Measurements from ENCODE around the gene MDM1. TPM values are rescaled to one million over a fixed set of nuclear protein-coding genes. Genes with fewer than 3 reads are reported as not detected.

MDM1 gene
- polyA plus RNA-seq, 4 donors = 30.2 to 42.5 (median 35.0) TPM

GRCh38 chr12:68281322-68282077, 50.7 kb downstream of the MDM1 start:
- no peak for DNase-seq (ENCODE audit: low read depth in 4 of 4, low spot score in 3 of 4)

- no peak for DNase-seq (ENCODE audit: low read depth in 4 of 4, low spot score in 3 of 4)
Measured at GRCh38 chr12:68280240-68280639, 51.9 kb downstream of the MDM1 start.

DNA sequence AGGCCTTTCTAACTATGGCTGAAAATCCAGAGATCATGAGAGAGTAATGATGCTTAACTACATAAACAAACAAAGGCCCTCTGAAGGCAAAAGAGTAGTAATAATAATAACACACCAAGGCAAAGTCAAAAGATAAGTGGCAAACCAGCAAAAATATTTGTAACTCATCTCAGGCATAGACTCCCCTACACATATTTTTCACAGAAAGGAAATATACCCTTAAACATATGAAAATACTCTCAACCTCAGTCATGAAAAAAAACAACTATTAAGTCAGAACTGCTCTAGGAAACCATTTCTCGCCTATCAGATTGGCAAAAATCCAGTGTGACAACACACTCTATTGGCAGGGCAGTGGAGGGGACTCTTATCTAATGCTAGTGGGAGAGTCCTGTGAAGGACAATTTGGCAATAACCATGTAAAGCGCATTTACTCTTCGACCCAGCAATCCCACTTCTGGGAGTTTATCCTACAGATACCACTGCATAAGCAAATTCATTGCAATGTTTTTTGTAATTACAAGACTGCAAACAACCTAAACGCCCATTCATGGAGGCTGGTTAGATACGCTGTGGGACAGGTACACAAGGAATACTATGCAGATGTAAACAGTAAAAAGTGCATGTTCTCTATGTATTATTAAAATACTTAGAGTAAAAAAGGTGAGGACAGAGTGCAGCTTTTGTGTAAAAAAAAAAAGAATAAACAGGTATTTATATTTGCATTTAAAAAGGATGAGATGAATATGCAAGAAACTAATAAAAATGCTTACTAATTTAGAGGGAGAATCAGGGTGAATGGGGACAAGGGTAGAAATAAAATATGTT, 52.7 kb downstream of the MDM1 start:
- no peak for DNase-seq (ENCODE audit: low read depth in 4 of 4, low spot score in 3 of 4)

DNA sequence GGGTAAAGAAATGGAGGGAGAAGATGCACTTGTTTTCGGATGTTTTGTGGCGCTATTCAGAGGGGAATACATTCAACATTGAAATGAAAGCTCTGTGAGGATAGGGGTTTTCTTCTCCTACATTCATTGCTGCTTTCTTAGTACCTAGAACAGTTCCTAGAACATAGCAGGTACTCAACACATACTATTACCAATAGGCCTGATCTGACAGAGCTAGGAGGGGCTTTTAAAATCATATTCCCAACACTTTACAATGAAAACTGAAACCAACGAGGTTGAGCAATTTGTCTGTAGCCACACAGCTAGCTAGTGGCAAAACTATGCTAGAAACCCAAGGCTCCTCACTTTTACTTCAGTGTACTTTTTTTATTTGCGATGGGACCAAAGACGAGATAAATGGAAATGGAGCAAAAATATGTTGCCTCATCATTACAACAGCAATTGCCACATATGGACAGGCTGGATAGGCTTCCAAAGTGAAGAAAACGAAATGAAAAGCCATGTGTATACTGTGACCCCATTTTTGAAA, 55.7 kb downstream of the MDM1 start:
- DNase-seq (ENCODE audit: low read depth in 4 of 4, low spot score in 3 of 4) = no peak

DNA sequence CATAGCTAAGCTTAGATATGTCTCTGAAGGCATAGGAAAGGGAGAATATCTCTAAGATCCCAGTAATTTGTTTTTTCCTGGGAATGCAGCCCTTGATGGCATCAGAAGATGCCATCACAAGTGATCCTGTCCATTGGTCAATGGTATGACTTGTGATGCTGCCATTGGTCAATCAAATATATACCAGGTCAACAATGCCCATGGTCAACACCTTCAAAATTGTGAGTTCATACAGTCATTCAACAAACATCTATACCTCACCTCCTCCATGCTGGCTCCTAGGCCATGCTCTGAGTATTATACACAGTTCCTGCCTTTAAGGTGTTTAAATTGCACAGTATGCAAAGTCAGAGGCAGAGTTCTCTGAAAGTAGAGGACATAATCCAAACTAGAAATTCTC, 59.4 kb downstream of the MDM1 start:
- no peak for DNase-seq (ENCODE audit: low read depth in 4 of 4, low spot score in 3 of 4)

- DNase-seq (ENCODE audit: low read depth in 4 of 4, low spot score in 3 of 4) = no peak
Measured at GRCh38 chr12:68271346-68271745, 60.8 kb downstream of the MDM1 start.

GRCh38 chr12:68270358-68270757, 61.8 kb downstream of the MDM1 start:
- DNase-seq (ENCODE audit: low read depth in 4 of 4, low spot score in 3 of 4) = no peak

- DNase-seq (ENCODE audit: low read depth in 4 of 4, low spot score in 3 of 4) = no peak
Measured at GRCh38 chr12:68269779-68270178, 62.4 kb downstream of the MDM1 start.

DNA sequence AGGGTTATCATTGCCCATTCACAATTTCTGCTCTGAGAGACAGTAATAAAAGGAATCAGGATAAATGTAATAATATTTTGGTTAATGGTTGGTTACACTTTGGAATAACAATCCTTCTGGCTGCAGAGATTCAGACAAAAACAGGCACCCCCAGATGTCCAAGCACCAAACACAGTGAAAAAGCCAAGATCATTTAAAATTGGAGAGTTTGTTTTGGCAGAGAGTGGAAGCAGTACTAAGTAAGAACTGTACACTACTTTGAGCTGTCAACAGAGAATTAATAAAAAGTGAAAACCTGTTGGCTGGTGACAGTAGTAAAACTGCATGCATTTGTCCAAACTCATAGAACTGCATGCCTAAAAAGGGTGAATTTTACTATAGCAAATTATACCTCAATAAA, 63.2 kb downstream of the MDM1 start:
- DNase-seq (ENCODE audit: low read depth in 4 of 4, low spot score in 3 of 4) = no peak

DNA sequence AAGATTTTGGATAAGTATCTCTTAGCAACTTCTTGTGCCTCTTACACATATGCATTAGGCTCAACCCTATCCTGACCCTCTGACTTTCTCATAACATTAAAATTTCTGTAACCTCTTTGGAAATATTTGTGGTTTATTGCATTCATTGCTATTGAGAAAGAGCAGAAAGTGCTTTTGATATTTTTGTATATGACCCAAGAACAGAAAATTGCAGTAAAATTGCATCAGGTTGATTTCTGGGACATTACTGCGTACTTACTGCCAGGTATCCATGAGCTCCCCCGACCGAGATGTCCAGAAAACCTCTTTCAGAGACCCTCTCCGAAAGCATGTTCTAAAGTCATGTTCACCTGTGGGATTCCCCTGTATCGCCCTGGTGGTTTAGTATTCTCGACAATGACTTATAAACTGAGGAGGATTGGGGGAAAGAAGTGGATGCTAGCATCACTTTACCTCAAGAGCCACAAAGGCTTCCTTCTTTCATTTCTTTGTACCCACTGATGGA, 64.2 kb downstream of the MDM1 start:
- DNase-seq (ENCODE audit: low read depth in 4 of 4, low spot score in 3 of 4) = no peak

DNA sequence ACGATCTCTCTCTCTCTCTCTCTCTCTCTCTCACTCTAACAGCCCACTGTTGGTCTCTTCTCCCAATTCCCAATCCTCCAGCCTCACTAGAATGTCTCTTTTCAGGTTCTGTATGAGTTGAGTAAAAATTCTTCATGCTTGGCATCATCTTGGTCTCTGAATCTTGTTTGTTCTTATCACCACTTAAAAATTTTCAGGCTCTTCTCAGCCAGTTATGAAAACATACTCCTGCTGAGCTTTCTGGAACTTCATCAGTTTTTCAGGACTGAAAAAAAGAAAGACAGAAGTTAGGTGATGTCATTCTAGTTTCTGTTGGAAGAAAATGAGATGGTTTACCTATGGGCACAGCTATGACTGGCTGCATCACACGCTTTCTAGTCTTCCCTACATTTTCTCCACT, 67.3 kb downstream of the MDM1 start:
- no peak for DNase-seq (ENCODE audit: low read depth in 4 of 4, low spot score in 3 of 4)

DNA sequence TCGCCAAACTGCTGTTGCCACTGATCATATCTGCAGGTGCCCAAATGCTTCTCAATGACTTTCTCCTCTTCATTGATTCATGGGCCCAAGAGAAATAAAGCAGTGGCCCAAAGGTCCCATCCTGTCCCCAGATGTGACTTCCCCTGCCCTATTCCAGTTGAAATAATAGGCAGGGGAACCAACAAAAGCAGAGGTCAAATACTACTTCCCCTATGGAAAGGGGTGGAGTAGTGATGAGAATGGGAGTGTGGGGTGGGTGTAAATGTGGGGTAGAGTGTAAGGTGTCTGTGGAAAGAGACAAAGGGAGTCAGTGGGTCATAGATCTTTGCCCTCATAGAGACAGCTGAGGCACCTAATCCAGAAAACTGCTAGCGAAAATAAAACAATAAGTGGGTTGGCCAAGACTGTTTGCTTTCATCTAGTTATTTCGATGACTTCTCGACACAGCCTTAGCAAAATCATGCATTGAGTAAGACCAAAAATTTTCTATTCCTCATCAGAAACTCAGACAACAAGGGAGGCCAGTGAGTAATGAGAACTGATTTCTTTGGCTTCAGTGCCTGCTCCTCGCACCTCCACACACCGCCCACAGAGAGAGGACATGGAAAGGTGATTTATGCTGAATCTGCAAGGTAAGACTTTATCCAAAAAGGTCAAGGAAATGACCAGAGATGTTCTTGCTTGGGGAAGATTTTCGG, 67.9 kb downstream of the MDM1 start:
- DNase-seq (ENCODE audit: low read depth in 4 of 4, low spot score in 3 of 4) = no peak

DNA sequence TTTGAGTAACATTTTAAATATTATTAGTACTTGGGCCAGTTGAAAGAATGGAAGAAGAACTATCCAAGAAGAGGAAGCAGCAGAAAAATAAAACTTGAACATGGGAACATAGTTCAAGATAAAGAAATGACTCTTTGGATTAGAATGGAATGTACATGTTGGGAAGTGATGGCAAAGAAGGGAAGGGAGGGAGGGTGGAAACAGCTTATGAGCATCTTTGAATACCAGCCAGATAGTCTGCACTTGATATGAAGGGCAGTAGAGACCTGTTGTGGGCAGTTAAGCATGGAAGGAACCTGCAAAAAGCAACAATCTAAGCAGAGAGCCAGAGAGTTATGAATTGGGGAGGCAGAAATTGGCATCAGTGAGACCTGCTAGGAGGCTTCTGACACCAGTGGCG, 68.8 kb downstream of the MDM1 start:
- no peak for DNase-seq (ENCODE audit: low read depth in 4 of 4, low spot score in 3 of 4)

DNA sequence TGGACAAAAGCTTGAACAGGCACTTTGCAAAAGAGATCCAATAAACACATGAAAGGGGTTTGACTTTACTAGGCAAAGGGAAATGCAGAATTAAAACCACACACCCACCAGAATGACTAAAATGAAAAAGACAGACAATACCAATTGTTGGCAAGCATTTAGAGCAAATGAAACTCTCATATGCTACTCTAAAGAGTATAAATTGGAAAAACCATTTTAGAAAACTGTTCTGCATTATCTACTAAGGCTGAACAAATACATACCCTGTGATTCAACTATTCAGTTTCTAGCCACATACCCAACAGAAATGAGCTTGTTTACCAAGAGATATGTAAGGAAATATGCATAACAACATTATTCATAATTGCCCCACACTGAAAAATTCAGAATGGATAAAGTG, 70.3 kb downstream of the MDM1 start:
- no peak for DNase-seq (ENCODE audit: low read depth in 4 of 4, low spot score in 3 of 4)

DNA sequence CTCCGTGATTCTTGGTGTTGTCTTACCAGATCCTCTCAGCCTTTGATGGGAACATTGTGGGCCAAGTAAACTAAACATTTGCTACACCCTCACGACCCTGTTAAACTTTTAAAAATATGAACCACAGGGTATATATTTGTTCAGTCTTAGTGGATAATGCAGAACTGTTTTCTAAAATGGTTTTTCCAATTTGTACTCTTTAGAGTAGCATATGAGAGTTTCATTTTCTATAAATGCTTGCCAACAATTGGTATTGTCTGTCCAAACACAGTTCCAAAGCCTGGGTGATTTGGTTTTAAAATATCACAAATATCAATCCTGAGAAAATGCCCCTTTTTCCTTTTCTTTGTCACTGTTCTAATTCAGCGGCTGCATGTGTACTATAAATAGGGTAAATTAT, 72.0 kb downstream of the MDM1 start:
- no peak for DNase-seq (ENCODE audit: low read depth in 4 of 4, low spot score in 3 of 4)

DNA sequence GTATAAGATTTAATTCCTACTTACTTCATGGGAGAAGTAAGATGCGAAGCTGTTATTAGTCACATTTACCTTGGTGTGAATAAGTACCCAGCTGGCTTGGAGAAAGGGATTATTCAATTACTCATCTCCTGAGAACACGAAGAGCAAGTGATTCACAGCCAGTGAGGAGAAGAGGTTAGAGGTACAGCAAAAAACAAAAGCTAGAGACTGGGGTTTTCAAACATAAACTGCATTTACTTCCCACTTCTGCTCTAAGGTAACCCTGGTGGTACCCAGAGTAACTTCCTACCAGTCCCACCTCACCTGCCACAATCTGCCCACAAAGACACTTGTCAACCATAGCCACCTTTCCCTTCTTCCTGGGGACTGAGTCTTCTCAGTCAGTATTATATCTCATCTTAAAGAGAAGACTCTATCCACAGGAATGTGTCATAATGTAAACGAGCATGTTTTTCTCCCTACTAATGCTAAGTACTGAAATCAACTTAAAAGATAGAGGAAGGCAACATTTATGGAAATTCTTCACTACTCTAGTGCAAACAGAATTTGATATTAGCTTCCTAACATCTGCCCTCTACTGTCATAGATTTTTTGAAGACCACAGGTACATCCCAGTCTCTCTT, 72.7 kb downstream of the MDM1 start:
- DNase-seq (ENCODE audit: low read depth in 4 of 4, low spot score in 3 of 4) = no peak

DNA sequence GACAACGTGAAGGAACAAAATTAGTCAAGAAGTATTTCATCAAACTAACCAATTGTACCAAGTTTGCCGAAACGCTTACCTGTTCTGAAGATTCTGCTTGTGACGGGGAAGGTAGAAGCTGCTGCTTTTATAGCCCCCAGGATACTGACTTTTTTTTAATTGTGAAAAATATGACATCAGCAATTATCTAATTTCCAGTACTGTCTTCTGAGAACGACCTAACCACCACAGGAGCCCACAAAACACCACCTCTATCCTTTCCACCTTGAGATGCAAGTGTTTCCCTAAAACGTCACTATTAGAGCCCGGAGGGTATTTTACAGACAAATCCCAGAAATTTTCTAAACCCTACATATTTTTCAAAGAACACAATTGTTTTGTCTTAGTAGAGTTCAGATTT, 78.7 kb downstream of the MDM1 start, which contains the start of gene IL22:
Gene IL22, minus strand, starts transcription at position 101 of the 400 bp plus-strand sequence. CDS start 156 bp downstream, outside the sequence.
- no peak for DNase-seq (ENCODE audit: low read depth in 4 of 4, low spot score in 3 of 4)

- DNase-seq (ENCODE audit: low read depth in 4 of 4, low spot score in 3 of 4) = no peak
Measured at GRCh38 chr12:68252077-68252476, 80.1 kb downstream of the MDM1 start.

DNA sequence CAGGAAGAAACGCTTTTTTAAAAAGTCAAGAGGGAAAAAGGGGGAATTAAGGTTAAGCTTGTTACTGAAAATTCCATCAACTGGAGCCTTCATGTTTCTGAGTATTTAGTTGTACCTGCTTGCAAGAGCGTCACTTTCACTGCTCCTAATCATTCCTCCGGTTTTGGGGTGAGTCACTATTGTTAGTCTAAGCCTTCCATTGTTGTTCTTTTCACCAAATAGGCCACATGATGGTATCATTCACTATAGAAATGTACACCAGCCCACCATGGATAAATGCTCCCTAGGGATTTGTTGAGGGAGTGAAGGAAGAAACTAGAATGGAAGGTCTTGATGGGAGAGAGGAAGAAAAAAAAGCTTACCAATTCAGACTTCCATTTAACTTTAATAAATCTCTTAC, 81.7 kb downstream of the MDM1 start:
- no peak for DNase-seq (ENCODE audit: low read depth in 4 of 4, low spot score in 3 of 4)

GRCh38 chr12:68247785-68248184, 84.4 kb downstream of the MDM1 start:
- DNase-seq (ENCODE audit: low read depth in 4 of 4, low spot score in 3 of 4) = no peak
